ENCODE results near the gene PREB. TPM values are rescaled to one million over a fixed set of nuclear protein-coding genes. Genes with fewer than 3 reads are reported as not detected.

Gene PREB
- total RNA-seq, 1 donor from 2014 or later = 48.9 TPM

DNA sequence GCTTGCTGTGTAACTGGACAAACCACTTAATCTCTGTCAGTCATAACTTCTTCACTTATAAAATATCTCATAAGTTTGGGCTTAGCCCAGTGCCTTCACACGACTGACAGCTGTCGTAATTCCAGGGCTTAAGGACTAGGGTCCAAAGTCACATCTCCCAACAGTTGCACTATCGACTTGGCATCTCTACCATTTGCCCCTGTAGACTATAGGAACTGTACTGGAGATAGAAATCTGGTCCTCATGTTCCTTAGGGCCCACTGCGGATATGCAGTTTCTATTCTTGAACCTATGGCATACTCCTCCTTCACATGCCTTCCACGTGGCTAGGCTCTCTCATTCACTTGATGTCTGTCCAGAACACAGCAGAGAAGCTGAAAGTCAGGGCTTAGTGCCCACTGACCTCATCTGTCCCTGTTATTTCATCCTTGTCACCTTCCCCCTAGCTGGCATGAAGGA lies 8.2 kb downstream of the PREB start:
- no peaks in the 10 kb centered on the region for H3K4me1 Mint-ChIP-seq (ENCODE audit: low read depth, unreplicated experiment)

DNA sequence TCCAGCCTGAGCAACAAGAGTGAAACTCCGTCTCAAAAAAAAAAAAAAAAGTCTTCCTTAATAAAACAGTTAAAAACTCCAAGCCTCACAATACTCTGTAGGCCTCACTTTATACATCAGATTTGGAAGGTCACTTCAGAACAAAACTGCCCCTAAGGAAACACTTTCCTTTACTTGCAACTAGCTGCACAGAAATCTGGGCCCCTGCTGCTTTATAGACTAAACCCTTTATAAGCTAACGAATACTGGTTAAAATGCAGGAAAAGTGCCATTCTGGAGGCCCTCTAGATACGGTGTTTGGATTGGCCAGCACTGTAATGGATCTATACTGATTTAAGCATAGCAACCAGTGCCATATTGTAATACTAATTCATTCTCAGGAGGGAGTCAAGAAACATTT lies 9.3 kb downstream of the PREB start:
- Histone ChIP-seq H3K4me3 (ENCODE audit: insufficient read depth, low read depth, low read length) (no peak overlapping the region), H2AFZ (ENCODE audit: low read depth, low read length) (no peak overlapping the region), H4K20me1 (ENCODE audit: insufficient read depth, low read length) (peaks cover 6% of the 10 kb centered on the region), H3K4me2 (ENCODE audit: low read length) (no peak overlapping the region), H3K27ac (ENCODE audit: low read depth, low read length) (no peak overlapping the region), H3K9ac (ENCODE audit: low read length) (no peak overlapping the region), H3K79me2 (ENCODE audit: insufficient read depth, low read length) (no peaks in the 10 kb centered on the region), H3K9me3 (ENCODE audit: insufficient read depth, low read depth, low read length) (no peaks in the 10 kb centered on the region), H3K36me3 (ENCODE audit: insufficient read depth, low read length) (no peaks in the 10 kb centered on the region), H3K27me3 (ENCODE audit: insufficient read depth, low read length) (peaks cover 23% of the 10 kb centered on the region), H3K4me1 (ENCODE audit: insufficient read depth, low read length) (no peaks in the 10 kb centered on the region)
- H3K27me3 Mint-ChIP-seq (ENCODE audit: low read depth, unreplicated experiment) = peaks cover 43% of the 10 kb centered on the region
- DNase-seq (ENCODE audit: low read depth) (no peak), FAIRE-seq (no peak)
- H3K27ac Mint-ChIP-seq (ENCODE audit: unreplicated experiment) = no peak overlapping the region
- peaks cover 3% of the 10 kb centered on the region for H3K9me3 Mint-ChIP-seq (ENCODE audit: unreplicated experiment)
- no peak overlapping the region for H3K4me3 Mint-ChIP-seq (ENCODE audit: unreplicated experiment)
- TF ChIP-seq CTCF (IDR thresholded peaks at IDR 0.05; ENCODE audit: insufficient read depth, low read depth, low read length) (no peak), EZH2 (IDR thresholded peaks at IDR 0.05; ENCODE audit: insufficient read depth, low read length) (no peak)
- H3K4me1 Mint-ChIP-seq (ENCODE audit: low read depth, unreplicated experiment) = no peaks in the 10 kb centered on the region
- peaks cover 4% of the 10 kb centered on the region for H3K36me3 Mint-ChIP-seq (ENCODE audit: low read depth, unreplicated experiment)

More for the DNA sequence above, 8.2 kb downstream of the PREB start:
- Histone ChIP-seq H3K4me2 (ENCODE audit: low read length) (no peak overlapping the region), H3K4me1 (ENCODE audit: insufficient read depth, low read length) (no peaks in the 10 kb centered on the region), H3K27me3 (ENCODE audit: insufficient read depth, low read length) (peaks cover 13% of the 10 kb centered on the region), H3K9me3 (ENCODE audit: insufficient read depth, low read depth, low read length) (no peaks in the 10 kb centered on the region), H3K79me2 (ENCODE audit: insufficient read depth, low read length) (no peaks in the 10 kb centered on the region), H3K27ac (ENCODE audit: low read depth, low read length) (no peak overlapping the region), H3K4me3 (ENCODE audit: insufficient read depth, low read depth, low read length) (no peak overlapping the region), H2AFZ (ENCODE audit: low read depth, low read length) (no peak overlapping the region), H3K36me3 (ENCODE audit: insufficient read depth, low read length) (peaks cover 8% of the 10 kb centered on the region), H4K20me1 (ENCODE audit: insufficient read depth, low read length) (peaks cover 13% of the 10 kb centered on the region), H3K9ac (ENCODE audit: low read length) (no peak overlapping the region)
- TF ChIP-seq EZH2 (IDR thresholded peaks at IDR 0.05; ENCODE audit: insufficient read depth, low read length) (no peak), CTCF (IDR thresholded peaks at IDR 0.05; ENCODE audit: insufficient read depth, low read depth, low read length) (no peak)
- peaks cover 8% of the 10 kb centered on the region for H3K36me3 Mint-ChIP-seq (ENCODE audit: low read depth, unreplicated experiment)
- DNase-seq (ENCODE audit: low read depth) (no peak), FAIRE-seq (no peak)
- no peak overlapping the region for H3K4me3 Mint-ChIP-seq (ENCODE audit: unreplicated experiment)
- peaks cover 34% of the 10 kb centered on the region for H3K27me3 Mint-ChIP-seq (ENCODE audit: low read depth, unreplicated experiment)
- no peak overlapping the region for H3K27ac Mint-ChIP-seq (ENCODE audit: unreplicated experiment)
- H3K9me3 Mint-ChIP-seq (ENCODE audit: unreplicated experiment) = no peaks in the 10 kb centered on the region

DNA sequence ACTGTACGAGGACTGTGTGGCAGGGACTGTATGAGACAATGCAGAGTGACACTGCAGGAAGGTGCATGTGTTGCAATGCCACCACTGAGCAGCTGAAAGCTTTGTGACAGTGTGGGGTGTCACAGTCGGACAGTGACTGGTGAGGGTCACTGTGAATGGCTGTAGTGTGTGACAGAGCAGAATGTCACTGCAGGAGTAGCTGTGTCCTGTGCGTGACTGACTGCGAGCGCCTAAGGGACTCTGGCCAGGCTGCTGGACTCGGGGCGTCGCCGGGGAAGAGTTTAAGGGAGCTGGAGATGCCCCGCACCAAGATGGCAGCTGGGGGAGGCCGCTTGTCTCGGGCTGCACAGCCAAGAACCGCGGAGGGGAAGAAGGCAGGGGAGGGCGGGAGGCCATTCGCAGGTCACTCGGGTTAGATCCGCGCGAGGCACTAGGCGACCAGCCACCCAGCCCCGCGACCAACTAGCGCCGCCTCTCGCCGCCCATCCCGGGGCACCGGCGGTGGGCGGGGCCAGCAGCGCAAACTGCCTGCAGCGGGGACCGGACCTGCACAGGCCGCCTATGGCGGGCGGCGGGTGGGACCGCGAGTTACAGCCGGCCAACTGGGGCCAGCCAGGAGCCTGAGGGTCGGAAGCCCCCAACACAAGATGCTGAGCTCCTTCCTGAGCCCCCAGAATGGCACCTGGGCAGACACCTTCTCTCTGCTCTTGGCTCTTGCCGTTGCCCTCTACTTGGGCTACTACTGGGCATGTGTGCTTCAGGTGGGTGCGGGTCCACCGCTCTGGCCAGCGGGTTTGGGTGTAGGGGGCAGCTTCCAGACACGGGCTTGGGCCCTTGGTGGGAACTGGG lies 10.9 kb downstream of the PREB start, which contains the start of gene ABHD1:
TSS of gene ABHD1 (plus strand) at position 514 of the 849 bp plus-strand sequence. CDS start at position 648, 134 bp downstream.
- Mint-ChIP-seq H3K4me1 (ENCODE audit: low read depth, unreplicated experiment) (no peaks in the 10 kb centered on the region), H3K27me3 (ENCODE audit: low read depth, unreplicated experiment) (peaks cover 54% of the 10 kb centered on the region), H3K27ac (ENCODE audit: unreplicated experiment) (no peak within 1 kb of the TSS), H3K36me3 (ENCODE audit: low read depth, unreplicated experiment) (peaks cover 6% of the 10 kb centered on the region), H3K9me3 (ENCODE audit: unreplicated experiment) (peaks cover 6% of the 10 kb centered on the region), H3K4me3 (ENCODE audit: unreplicated experiment) (peak within 1 kb of the TSS; percentile 84)
- peaks cover 2% of the 10 kb centered on the region for H3K9me3 ChIP-seq (ENCODE audit: insufficient read depth, low read depth, low read length)
- peak within 1 kb of the TSS; percentile 84 for H3K4me2 ChIP-seq (ENCODE audit: low read length)
- no peak for TF ChIP-seq CTCF (IDR thresholded peaks at IDR 0.05; ENCODE audit: insufficient read depth, low read depth, low read length)
- TF ChIP-seq EZH2 (IDR thresholded peaks at IDR 0.05; ENCODE audit: insufficient read depth, low read length) = no peak
- H2AFZ ChIP-seq (ENCODE audit: low read depth, low read length) = peak within 1 kb of the TSS; percentile 86
- H3K27ac ChIP-seq (ENCODE audit: low read depth, low read length) = no peak within 1 kb of the TSS
- peaks cover 8% of the 10 kb centered on the region for H3K4me1 ChIP-seq (ENCODE audit: insufficient read depth, low read length)
- no peaks in the 10 kb centered on the region for H3K36me3 ChIP-seq (ENCODE audit: insufficient read depth, low read length)
- DNase-seq (ENCODE audit: low read depth) (no peak), FAIRE-seq (no peak)
- H3K27me3 ChIP-seq (ENCODE audit: insufficient read depth, low read length) = peaks cover 32% of the 10 kb centered on the region
- peak within 1 kb of the TSS; percentile 48 for H3K9ac ChIP-seq (ENCODE audit: low read length)
- H4K20me1 ChIP-seq (ENCODE audit: insufficient read depth, low read length) = no peaks in the 10 kb centered on the region
- no peaks in the 10 kb centered on the region for H3K79me2 ChIP-seq (ENCODE audit: insufficient read depth, low read length)
- H3K4me3 ChIP-seq (ENCODE audit: insufficient read depth, low read depth, low read length) = peak within 1 kb of the TSS; percentile 62
